ENCODE measurements around the gene COG5.
A peak's percentile ranks its signal among the peaks of the same experiment; 100 is the strongest.

The COG5 gene

GRCh38 chr7:107387573-107388219, 176.0 kb downstream of the COG5 start:
- peak; percentile 81 for ATAC-seq
- TF ChIP-seq ZFP3 (CRISPR knock-in tag; IDR thresholded peaks at IDR 0.05) (no peak), PATZ1 (CRISPR knock-in tag; IDR thresholded peaks at IDR 0.05; ENCODE audit: borderline replicate concordance) (peak; percentile 56; the same call in 1 of the 2 replicates), ISL1 (CRISPR knock-in tag; IDR thresholded peaks at IDR 0.05) (peak; percentile 91), TSHZ2 (CRISPR knock-in tag; IDR thresholded peaks at IDR 0.05) (0 out of 2 replicates have a peak, but pooled peaks have one; percentile 28), ZNF8 (CRISPR knock-in tag; IDR thresholded peaks at IDR 0.05) (no peak), CSDC2 (CRISPR knock-in tag; IDR thresholded peaks at IDR 0.05) (no peak)

- peak; percentile 91 for ATAC-seq
- TF ChIP-seq TOX (CRISPR knock-in tag; IDR thresholded peaks at IDR 0.05; ENCODE audit: borderline replicate concordance), result no peak
- no peak for TF ChIP-seq CSRNP3 (CRISPR knock-in tag; IDR thresholded peaks at IDR 0.05)
- TF ChIP-seq TCF4 (CRISPR knock-in tag; IDR thresholded peaks at IDR 0.05; ENCODE audit: borderline replicate concordance), result peak; percentile 72
- TF ChIP-seq ZNF565 (CRISPR knock-in tag; conservative IDR thresholded peaks at IDR 0.05; ENCODE audit: low read depth), result 0 out of 2 replicates have a peak, but pooled peaks have one; percentile 7
These were observed 176.6 kb downstream of the COG5 start for GRCh38 chr7:107387128-107387527.

GRCh38 chr7:107386548-107387102, 177.1 kb downstream of the COG5 start:
- no peak for ATAC-seq
- TF ChIP-seq TOX (CRISPR knock-in tag; IDR thresholded peaks at IDR 0.05; ENCODE audit: borderline replicate concordance) (no peak), ZNF8 (CRISPR knock-in tag; IDR thresholded peaks at IDR 0.05) (0 out of 2 replicates have a peak, but pooled peaks have one; percentile 20), GLIS3 (CRISPR knock-in tag; IDR thresholded peaks at IDR 0.05) (no peak), OSR1 (CRISPR knock-in tag; IDR thresholded peaks at IDR 0.05) (no peak)

- no peak for ATAC-seq
- TF ChIP-seq ZNF565 (CRISPR knock-in tag; conservative IDR thresholded peaks at IDR 0.05; ENCODE audit: low read depth), result no peak
- no peak for TF ChIP-seq GLIS3 (CRISPR knock-in tag; IDR thresholded peaks at IDR 0.05)
- TF ChIP-seq TCF4 (CRISPR knock-in tag; IDR thresholded peaks at IDR 0.05; ENCODE audit: borderline replicate concordance), result no peak
- no peak for TF ChIP-seq PPARA (CRISPR knock-in tag; IDR thresholded peaks at IDR 0.05; ENCODE audit: borderline replicate concordance)
- no peak for TF ChIP-seq ISL1 (CRISPR knock-in tag; IDR thresholded peaks at IDR 0.05)
These were observed 179.7 kb downstream of the COG5 start for GRCh38 chr7:107384025-107384424.

- TF ChIP-seq ZFP30 (CRISPR knock-in tag; IDR thresholded peaks at IDR 0.05), result no peak
- no peak for TF ChIP-seq BACH2 (CRISPR knock-in tag; IDR thresholded peaks at IDR 0.05; ENCODE audit: borderline replicate concordance)
- no peak for TF ChIP-seq POU6F1 (CRISPR knock-in tag; IDR thresholded peaks at IDR 0.05; ENCODE audit: borderline replicate concordance, low read depth)
- TF ChIP-seq ZFP3 (CRISPR knock-in tag; IDR thresholded peaks at IDR 0.05), result no peak
- no peak for TF ChIP-seq ARNTL (CRISPR knock-in tag; IDR thresholded peaks at IDR 0.05; ENCODE audit: borderline replicate concordance, low read depth)
- no peak for TF ChIP-seq ESRRG (CRISPR knock-in tag; IDR thresholded peaks at IDR 0.05)
- no peak for TF ChIP-seq ISL1 (CRISPR knock-in tag; IDR thresholded peaks at IDR 0.05)
- no peak for TF ChIP-seq SNAI2 (CRISPR knock-in tag; IDR thresholded peaks at IDR 0.05)
- TF ChIP-seq PPARA (CRISPR knock-in tag; IDR thresholded peaks at IDR 0.05; ENCODE audit: borderline replicate concordance), result no peak
- TF ChIP-seq CSDC2 (CRISPR knock-in tag; IDR thresholded peaks at IDR 0.05), result no peak
- TF ChIP-seq RARB (CRISPR knock-in tag; IDR thresholded peaks at IDR 0.05), result no peak
- TF ChIP-seq CREB5 (CRISPR knock-in tag; IDR thresholded peaks at IDR 0.05; ENCODE audit: low read depth), result no peak
- ATAC-seq, result no peak
These were observed 180.5 kb downstream of the COG5 start for GRCh38 chr7:107383203-107383602.
